ENCODE measurements around the gene ZNF565. TPM values are rescaled to one million over a fixed set of nuclear protein-coding genes. Genes with fewer than 3 reads are reported as not detected.
"Not testable (repeated sequence)": the region's sequence is repeated elsewhere in the genome, so short reads cannot be mapped to it uniquely, and the experiment has no call there.

Gene ZNF565
- total RNA-seq, 1 donor from 2014 or later = 8.9 TPM

GRCh38 chr19:36183245-36183628 lies 31.2 kb downstream of the ZNF565 start:
- no peak for TF ChIP-seq CTCF (IDR thresholded peaks at IDR 0.05; ENCODE audit: unreplicated experiment)
- Mint-ChIP-seq H3K4me3 (no peak overlapping the region), H3K27ac (peak overlapping the region; percentile 91)

GRCh38 chr19:36182612-36183244 lies 31.7 kb downstream of the ZNF565 start:
- TF ChIP-seq CTCF (IDR thresholded peaks at IDR 0.05; ENCODE audit: unreplicated experiment) = no peak
- Mint-ChIP-seq H3K27me3 (ENCODE audit: low read depth) (no peaks in the 10 kb centered on the region), H3K4me3 (no peak overlapping the region), H3K4me1 (peaks cover 12% of the 10 kb centered on the region), H3K9me3 (no peaks in the 10 kb centered on the region), H3K36me3 (peaks cover 8% of the 10 kb centered on the region), H3K27ac (peak overlapping the region; percentile 91)
- DNase-seq (ENCODE audit: low spot score in 2 of 2, unreplicated experiment in 2 of 2) = no peak

More at GRCh38 chr19:36183245-36183628, 31.2 kb downstream of the ZNF565 start:
- peaks cover 8% of the 10 kb centered on the region for H3K36me3 Mint-ChIP-seq
- no peak for DNase-seq (ENCODE audit: low spot score in 2 of 2, unreplicated experiment in 2 of 2)
- H3K9me3 Mint-ChIP-seq = no peaks in the 10 kb centered on the region
- H3K4me1 Mint-ChIP-seq = peaks cover 12% of the 10 kb centered on the region
- H3K27me3 Mint-ChIP-seq (ENCODE audit: low read depth) = no peaks in the 10 kb centered on the region

- H3K27me3 Mint-ChIP-seq (ENCODE audit: low read depth); H3K27ac Mint-ChIP-seq; H3K9me3 Mint-ChIP-seq; DNase-seq (ENCODE audit: low spot score in 2 of 2, unreplicated experiment in 2 of 2); H3K4me3 Mint-ChIP-seq: not testable (repeated sequence)
- Mint-ChIP-seq H3K36me3 (peaks cover 13% of the 10 kb centered on the region), H3K4me1 (peaks cover 12% of the 10 kb centered on the region)
Observed at GRCh38 chr19:36179077-36179476, 35.4 kb downstream of the ZNF565 start.

- H3K27ac Mint-ChIP-seq; H3K4me3 Mint-ChIP-seq; H3K27me3 Mint-ChIP-seq (ENCODE audit: low read depth); H3K36me3 Mint-ChIP-seq; H3K9me3 Mint-ChIP-seq; DNase-seq (ENCODE audit: low spot score in 2 of 2, unreplicated experiment in 2 of 2): not testable (repeated sequence)
- peaks cover 12% of the 10 kb centered on the region for H3K4me1 Mint-ChIP-seq
Observed at GRCh38 chr19:36173846-36174245, 40.6 kb downstream of the ZNF565 start.

GRCh38 chr19:36172852-36173251 lies 41.6 kb downstream of the ZNF565 start:
- Mint-ChIP-seq H3K36me3 (peaks cover 6% of the 10 kb centered on the region), H3K27me3 (ENCODE audit: low read depth) (no peaks in the 10 kb centered on the region), H3K4me1 (peaks cover 12% of the 10 kb centered on the region), H3K4me3 (no peak overlapping the region), H3K27ac (no peak overlapping the region), H3K9me3 (peaks cover 7% of the 10 kb centered on the region)
- no peak for TF ChIP-seq CTCF (IDR thresholded peaks at IDR 0.05; ENCODE audit: unreplicated experiment)
- DNase-seq (ENCODE audit: low spot score in 2 of 2, unreplicated experiment in 2 of 2) = no peak

- Mint-ChIP-seq H3K36me3 (peaks cover 4% of the 10 kb centered on the region), H3K27ac (peak overlapping the region; percentile 9), H3K4me3 (no peak overlapping the region), H3K27me3 (ENCODE audit: low read depth) (no peaks in the 10 kb centered on the region), H3K4me1 (peaks cover 12% of the 10 kb centered on the region), H3K9me3 (no peaks in the 10 kb centered on the region)
- DNase-seq (ENCODE audit: low spot score in 2 of 2, unreplicated experiment in 2 of 2) = no peak
- no peak for TF ChIP-seq CTCF (IDR thresholded peaks at IDR 0.05; ENCODE audit: unreplicated experiment)
Observed at GRCh38 chr19:36169084-36169760, 45.2 kb downstream of the ZNF565 start.

All from mesothelial cell of epicardium (in vitro differentiated cells).